Left ventricle myocardium superior (tissue), 1 donor: ENCODE data around the gene ILKAP. TPM values are rescaled to one million over a fixed set of nuclear protein-coding genes. Genes with fewer than 3 reads are reported as not detected.

Experiments used
- ATAC-seq: fragments of 200-7000 bp; cut with Tn5 transposase; one replicate; pipeline ENCODE4 v1.9.1; 2020; ENCODE audit warnings: mild to moderate bottlenecking, moderate library complexity
- DNase-seq: peaks from one replicate; pipeline ENCODE4 v3.0.0-alpha.2; 2020
- intact Hi-C: fragments of 100-400 bp; cut with micrococcal nuclease; formaldehyde crosslinking; loops from one replicate; pipeline ENCODE4 v1.11.0; 2022
- total RNA-seq: library from RNA; stranded (reverse); fragmentation: NEBNext Ultra II Directional; extraction: Animal tissue kit (Norgen Biotek cat#: 25700); gene quantifications from one replicate; pipeline ENCODE4 v1.2.1, GENCODE V29; 2021
- donor health status: DM: no; HTN: yes; CAD: no; lungs with severe emphysema.

ILKAP gene
- total RNA-seq, 1 donor from 2014 or later = 26.7 TPM

DNA sequence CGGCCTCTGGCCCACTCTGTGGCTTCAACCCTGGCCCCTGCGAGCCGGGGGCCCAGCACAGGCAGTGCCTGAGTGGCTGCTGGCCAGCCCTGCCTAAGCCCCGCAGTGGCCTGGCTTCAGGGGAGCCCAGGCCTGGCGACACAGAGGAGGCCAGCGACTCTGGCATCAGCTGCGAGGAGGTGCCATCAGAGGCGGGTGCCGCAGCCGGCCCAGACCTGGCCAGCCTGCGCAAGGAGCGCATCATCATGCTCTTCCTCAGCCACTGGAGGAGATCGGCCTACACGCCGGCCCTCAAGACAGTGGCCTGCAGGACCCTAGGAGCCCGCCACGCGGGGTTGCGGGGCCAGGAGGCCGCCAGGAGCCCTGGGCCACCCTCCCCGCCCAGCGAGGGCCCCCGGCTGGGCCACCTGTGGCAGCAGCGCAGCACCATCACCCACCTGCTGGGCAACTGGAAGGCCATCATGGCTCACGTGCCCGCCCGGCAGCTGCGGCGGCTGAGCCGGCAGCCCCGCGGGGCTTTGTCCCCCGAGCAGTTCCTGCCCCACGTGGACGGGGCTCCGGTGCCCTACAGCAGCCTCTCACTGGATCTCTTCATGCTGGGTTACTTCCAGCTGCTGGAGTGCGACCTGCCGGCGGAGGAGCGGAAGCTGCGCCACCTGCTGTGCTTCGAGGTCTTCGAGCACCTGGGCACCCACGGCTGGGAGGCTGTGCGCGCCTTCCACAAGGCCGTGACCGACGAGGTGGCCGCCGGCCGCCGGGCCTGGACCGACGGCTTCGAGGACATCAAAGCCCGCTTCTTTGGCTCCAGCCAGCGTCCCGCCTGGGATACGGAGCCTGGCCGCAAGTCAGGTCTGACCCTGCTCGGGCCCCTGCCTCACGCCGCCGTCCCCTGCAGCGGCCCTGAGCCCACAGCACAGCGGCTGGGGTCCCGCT lies 72.5 kb downstream of the ILKAP start:
- intact Hi-C loops = no loop called here
- ATAC-seq (no peak), DNase-seq (peak; percentile 19)

DNA sequence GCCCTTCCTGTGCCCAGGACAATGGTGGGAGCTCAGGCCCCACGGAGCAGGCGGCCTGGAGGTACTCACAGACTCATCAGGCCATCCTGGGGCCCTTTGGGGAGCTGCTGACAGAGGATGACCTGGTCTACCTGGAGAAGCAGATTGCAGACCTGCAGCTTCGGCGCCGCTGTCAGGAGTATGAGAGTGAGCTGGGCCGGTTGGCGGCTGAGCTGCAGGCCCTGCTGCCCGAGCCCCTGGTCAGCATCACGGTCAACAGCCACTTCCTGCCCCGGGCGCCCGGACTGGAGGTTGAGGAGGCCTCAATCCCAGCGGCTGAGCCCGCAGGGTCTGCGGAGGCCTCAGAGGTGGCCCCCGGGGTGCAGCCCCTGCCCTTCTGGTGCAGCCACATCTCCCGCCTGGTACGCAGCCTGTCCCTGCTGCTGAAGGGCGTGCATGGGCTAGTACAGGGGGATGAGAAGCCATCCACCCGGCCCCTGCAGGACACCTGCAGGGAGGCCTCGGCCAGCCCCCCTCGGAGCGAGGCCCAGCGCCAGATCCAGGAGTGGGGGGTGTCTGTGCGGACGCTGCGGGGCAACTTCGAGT lies 73.3 kb downstream of the ILKAP start:
- peak; percentile 26 for DNase-seq
- intact Hi-C loops = no loop called here

DNA sequence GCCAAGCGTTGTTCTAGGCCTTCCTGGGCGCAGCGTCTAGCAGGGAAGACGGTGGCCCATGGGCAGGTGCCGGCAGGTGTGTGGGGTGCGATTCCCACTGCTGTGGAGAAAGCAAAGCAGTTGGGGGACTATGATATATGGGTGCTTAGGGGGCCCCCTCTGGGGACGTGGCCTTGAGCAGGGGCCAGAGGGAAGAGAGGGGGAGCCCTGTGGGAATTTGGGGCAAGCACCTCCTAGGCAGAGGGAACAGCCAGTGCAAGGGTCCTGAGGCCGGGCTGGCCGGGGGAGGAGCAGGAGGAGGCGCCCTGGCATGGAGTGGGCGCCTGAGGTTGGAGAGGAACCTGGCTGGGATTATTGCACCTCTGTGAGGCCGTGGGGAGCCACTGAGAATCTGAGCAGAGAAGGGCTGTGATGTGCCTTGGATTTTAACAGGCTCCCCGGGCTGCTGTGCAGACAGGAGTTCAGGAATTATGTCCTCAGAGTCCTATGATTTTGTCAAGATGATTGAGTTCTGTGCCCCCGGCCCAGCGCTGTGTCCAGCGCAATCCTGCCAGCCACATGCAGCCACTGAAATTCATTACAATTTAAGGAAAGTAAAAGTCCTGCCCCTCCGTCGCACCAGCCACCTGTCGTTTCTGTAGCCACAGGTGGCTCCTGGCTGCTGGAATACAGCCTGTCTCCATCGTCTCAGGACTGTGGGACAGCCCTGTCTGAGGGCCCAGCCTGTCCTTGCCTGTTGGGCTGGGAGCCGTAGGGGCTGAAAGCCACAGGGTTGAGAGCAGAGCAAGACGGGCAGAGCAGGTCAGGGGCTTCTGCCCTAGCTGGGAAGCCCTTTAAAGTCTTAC lies 74.1 kb downstream of the ILKAP start:
- no peak for ATAC-seq
- intact Hi-C loops = no loop called here
- DNase-seq = peak; percentile 15

More for the DNA sequence above, 73.3 kb downstream of the ILKAP start:
- no peak for ATAC-seq

DNA sequence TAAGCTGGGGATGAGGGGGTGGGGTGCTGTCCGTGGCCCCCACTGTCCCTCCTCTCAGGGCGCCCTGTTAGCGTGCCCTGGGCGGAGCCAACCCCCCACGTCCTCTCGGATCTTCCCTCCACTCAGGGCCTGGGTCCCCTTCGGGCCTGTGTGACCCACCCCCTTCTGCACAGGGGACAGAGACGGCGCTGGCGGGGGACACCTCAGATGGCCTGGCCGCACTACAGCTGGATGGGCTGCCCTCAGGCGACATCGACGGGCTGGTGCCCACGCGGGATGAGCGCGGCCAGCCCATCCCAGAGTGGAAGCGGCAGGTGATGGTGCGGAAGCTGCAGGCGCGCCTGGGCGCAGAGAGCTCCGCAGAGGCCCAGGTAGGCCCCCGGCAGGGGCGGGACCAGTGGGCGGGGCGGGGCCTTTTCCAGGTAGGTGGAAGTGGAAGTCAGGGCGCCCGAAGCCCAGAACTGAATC lies 74.9 kb downstream of the ILKAP start:
- intact Hi-C loops = no loop called here

DNA sequence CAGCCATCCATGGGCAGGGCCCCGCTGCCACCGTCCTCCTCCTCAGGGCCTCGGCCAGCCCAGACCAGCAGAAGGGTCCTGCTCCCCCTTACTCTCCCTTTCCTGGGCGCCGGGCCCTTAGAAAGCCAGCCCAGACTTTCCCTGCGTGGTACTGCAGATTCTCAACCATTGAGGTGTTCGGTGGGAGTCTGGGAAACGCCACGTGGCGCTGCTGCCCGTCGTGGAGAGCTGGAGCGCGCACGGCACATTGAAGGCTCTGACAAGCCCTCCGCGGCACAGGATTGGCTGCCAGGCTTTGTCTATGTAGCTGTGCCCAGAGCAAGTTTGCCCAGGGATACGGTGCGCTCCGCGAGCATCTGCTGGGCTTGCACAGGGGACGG lies 75.4 kb downstream of the ILKAP start:
- DNase-seq (no peak), ATAC-seq (no peak)
- intact Hi-C loops = no loop called here

More for the DNA sequence above, 74.9 kb downstream of the ILKAP start:
- ATAC-seq (no peak), DNase-seq (peak; percentile 25)

DNA sequence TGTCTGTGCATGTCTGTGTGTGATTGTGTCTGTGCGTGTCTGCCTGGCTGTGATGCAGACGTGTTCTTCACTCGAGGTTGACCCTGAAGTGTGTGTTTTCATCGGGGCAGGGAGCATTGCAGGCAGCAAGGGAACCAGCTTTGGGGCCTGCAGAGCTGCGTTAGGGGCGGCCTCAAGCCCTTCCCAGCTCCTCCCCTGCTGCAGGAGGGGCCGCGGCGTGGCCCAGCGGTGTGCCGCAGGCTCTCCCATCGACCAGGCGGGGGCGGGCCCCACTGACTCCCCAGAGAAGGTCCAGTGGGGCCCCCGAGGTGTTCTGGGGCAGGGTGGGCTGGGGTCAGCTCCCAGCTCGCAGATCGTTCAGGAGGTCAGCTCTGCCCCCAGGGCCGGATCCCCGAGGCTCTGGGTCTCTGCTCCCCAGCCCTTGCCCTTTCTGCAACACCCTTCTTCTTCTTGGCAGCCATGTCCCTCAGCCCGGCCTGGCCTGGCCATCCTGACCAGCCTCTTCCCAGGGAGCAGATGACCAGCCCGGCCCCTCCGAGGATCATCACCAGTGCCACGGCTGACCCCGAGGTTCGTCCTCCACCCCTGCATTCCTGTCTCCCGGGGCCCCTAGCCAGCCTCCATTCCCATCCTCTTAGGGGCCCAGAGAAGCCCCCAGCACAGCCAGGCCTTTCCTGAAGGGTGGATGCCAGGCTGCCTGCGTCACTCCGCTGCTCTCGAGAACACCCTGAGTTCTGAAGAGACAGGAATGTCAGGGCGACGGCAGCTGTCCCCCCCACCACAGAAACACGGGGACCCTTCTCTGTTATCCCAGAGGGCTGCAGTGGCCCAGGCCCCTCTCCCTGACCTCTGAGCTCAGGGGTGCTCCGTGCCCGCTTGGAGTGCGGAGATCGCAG lies 76.1 kb downstream of the ILKAP start:
- DNase-seq = peak; percentile 44
- peak; percentile 56 for ATAC-seq

DNA sequence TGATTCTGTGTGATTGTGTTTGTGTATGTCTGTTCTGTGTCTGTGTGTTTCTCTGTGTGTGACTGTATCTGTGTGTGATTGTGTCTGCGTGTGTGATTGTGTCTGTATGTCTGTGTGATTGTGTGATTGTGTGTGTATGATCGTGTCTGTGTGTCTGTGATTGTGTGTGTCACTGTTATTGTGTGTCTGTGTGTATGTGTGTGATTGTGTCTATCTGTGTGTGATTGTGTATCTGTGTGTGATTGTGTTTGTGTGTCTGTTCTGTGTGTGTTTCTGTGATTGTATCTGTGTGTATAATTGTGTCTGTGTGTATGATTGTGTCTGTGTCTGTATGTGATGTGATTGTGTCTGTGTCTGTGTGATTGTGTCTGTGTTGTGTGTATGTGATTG lies 76.7 kb downstream of the ILKAP start:
- intact Hi-C loops = no loop called here
- ATAC-seq = no peak
- DNase-seq = no peak

More for the DNA sequence above, 76.1 kb downstream of the ILKAP start:
- intact Hi-C loops = no loop called here

DNA sequence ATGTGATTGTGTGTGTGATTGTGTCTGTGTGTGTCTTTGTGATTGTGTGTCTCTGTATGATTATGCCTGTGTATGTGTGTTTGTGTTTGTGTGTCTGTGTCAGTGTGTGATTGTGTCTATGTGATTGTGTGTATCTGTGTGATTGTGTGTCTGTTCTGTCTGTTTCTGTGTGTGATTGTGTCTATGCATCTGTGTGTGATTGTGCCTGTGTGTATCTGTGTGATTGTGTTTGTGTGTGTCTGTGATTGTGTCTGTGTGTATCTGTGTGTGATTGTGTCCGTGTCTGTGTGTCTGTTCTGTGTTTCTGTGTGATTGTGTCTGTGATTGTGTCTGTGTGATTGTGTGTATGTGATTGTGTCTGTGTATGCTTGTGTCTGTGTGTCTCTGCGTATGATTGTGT lies 77.2 kb downstream of the ILKAP start:
- no peak for ATAC-seq
- intact Hi-C loops = no loop called here
- no peak for DNase-seq

DNA sequence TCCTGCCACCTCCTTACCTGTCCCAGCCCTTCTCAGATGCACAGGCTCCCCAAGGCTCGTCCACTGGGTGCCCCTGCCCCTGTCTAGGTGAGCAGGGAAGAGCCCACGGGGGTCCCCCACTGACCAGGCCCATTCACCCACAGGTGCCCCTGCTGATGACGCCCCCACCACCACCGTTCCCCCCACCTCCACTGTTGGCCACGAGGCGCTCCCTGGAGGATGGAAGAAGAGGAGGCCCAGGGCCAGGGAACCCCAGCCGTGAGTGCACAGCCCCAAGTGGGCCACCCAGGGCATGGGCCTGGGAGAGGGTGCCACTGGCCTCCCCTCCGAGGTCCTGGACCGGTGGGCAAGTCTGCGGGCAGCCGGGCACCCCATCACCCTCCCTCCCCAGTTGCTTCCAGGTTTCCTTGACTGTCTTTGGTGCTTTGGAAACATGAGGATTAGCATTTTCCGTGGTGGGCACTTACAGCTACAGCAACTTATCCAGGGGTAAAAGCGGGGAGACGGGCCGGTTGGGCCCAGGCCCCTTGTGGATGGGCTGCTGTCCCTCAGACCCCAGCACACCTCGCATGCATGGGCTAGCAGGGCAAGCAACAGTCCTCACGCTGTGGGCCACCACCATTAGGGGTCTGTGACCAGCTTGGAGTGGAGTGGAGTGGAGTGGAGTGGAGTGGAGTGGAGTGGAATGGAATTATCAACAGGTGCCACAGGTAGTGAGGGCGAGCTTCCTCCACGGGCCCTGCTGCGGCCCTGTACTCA lies 78.2 kb downstream of the ILKAP start:
- intact Hi-C loops = no loop called here
- ATAC-seq = no peak
- peak; percentile 17 for DNase-seq

DNA sequence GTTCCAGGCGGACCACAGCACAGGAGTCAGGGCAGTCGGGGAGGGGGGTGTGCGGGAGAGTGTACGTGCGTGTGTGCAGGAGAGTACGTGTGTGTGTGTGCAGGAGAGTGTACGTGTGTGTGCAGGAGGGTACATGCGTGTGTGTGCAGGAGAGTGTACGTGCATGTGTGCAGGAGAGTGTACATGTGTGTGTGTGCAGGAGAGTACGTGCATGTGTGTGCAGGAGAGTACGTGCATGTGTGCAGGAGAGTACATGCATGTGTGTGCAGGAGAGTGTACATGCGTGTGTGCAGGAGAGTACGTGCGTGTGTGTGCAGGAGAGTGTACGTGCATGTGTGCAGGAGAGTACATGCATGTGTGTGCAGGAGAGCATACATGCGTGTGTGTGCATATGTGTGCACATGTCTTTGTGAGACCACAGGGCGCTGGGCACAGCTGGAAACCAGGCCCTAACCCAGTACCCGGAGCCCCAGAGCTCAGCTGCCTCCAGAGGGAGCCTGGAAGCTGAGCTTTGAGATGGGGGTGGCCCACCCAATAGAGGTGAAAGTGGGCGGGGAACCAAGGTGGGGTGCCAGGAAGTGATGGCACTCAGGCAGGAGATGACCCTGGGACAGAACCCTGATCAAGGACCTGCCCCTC lies 78.9 kb downstream of the ILKAP start:
- intact Hi-C loops = no loop called here

DNA sequence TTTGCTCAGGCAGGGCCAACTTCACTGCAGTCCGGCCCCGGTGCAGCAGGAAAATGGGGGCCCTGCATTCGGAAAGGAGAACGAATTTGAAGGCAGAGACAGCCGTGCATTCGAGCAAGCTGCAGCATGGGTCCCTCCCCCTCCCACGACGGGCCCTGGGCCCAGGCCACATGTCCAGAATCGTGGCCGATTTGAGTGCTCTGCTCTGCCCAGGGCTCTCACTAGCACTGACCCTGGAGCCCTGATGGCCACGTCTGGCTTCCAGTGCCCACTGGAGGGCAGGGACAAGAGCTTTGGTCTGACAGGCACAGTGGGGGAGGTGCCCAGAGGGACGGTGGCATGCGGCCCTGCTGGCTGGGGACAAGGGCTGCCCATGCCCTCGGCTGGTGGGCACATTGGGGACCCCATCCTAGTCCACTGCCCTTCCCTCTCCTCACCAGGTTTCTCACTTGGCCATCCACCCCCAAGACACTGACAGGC lies 79.5 kb downstream of the ILKAP start:
- DNase-seq (no peak), ATAC-seq (no peak)
- intact Hi-C loops = no loop called here

More for the DNA sequence above, 78.9 kb downstream of the ILKAP start:
- DNase-seq (no peak), ATAC-seq (no peak)

DNA sequence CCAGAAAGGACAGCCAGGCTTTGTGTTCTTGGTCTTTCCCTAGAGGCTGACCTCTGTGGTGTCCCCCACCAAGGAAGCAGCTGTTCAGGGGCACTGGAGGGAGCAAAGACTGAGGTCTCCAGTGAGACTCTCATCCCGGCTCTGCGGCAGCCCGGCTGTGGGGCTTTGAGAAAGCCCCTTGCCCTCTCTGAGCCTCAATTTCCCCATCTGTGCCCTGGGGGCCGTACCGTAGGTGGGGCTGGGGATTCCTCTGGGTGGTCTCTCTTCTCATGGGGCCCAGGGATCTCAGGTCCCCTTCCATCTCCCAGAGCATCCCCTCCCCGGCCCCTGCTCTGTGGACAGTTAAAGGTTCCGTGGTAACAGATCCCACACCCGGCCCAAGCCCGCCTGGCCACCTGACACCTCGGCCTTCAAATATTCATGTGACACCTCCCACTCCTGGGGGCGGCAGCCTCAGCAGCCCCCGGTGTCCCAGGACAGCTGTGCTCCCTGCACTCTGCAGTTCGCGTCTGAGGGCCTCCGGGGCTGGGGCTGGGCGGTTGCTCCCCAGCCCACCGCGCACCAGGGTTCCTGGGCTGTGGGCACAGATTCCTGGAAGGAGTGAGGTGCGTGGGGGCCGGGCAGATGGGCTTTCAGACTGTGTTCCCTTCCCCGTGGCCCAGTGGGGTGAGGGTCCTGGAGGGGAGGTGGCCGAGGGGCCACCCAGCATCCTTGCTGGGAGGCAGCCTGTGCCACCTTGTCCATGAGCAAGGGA lies 80.1 kb downstream of the ILKAP start:
- intact Hi-C loops = no loop called here
- no peak for ATAC-seq
- DNase-seq = peak; percentile 17

DNA sequence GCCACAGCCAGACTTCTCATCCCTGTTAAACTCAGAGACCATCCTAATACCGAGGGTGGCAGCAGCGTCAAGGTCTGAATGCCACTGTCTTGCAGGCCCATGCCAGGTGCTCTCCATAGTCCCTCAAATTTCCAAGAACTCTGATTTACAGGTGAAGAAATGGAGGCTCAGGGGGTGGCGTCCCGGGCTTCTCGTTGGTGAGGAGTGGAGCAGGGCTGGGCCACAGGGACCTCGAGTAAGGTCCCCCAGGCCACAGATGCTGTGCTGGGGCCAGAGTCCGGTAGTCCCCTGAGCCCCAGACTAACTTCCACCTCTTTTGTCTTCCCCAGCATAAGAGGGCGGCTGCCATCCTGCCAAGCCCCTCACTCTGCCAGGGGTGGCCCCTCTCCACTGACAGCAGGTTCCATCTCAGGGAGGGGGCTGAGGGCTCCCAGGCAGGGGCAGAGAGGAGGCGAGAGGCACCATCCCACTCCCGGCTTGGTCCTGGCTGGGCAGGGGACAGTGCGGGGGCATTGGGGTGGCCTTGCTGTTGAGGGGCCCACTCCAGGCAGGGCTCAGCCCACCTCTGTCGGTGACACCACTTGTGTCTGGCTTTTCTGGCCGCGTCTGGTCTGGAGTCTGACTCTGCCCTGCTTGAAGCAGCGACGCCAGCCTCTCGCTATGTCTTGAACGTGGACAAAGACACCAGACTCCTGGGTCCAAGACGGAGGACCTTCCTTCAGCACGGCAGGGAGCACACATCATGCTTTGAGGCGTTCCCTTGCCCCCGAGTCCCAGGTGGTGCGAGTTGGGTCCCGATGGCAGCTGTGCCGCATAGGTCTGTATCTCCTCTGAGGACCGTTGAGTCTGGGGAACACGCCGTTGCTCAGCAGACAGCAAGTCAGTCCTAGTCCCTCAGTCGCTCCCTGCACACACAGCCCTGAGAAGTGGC lies 80.9 kb downstream of the ILKAP start:
- intact Hi-C loops = no loop called here
- ATAC-seq = no peak
- peak; percentile 25 for DNase-seq

DNA sequence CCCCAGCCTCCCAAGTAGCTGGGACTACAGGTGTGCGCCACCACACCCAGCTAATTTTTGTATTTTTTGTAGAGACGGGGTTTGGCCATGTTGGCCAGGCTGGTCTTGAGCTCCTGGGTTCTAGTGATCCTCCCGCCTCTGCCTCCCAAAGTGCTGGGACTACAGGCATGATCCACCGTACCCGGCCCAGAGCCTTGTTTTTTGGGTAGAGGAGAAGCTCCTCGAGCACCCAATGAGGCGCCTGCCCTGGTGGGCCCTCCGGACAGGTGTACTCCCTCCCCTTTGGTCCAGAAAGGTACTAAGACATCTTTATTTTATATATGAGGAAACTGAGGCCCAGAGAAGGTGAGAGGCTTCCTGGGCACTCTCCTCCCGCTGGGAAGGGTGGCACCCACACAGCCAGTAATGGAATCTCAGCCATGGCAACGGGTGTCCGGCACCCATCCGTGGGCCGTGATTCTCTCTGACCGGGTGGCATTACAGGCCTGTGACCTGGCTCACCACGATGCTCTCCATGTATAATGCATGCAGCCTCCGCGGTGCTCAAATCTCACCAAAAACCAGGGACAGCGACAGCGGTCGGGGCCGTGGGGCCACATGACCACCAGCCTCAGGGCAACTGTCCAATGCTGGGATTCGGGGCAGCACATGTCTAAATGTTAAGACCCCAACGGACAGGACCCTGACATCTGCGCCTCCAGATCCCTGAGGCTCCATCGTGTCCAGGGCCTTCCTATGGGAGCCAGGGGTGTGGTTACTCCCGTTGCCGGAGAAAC lies 81.8 kb downstream of the ILKAP start:
- ATAC-seq = no peak
- intact Hi-C loops = no loop called here
- DNase-seq = peak; percentile 23
